Muscle of leg (tissue), 11 donors: Measurements from ENCODE around the gene CBR3. TPM values are rescaled to one million over a fixed set of nuclear protein-coding genes. Genes with fewer than 3 reads are reported as not detected.

Source experiments
- DNase-seq: peaks from one replicate; pipeline ENCODE4 v3.0.0; 2013
- H3K27ac ChIP-seq: one replicate; pipeline ENCODE4 v1.5.1; 2013; ENCODE audit warnings: mild to moderate bottlenecking, low read length, control low read depth
- H3K27me3 ChIP-seq: one replicate; pipeline ENCODE4 v1.6.1; 2013; ENCODE audit warnings: low read length; ENCODE audit not compliant: control insufficient read depth, insufficient read depth
- H3K36me3 ChIP-seq: one replicate; pipeline ENCODE4 v1.6.1; 2013; ENCODE audit warnings: low read length; ENCODE audit not compliant: control insufficient read depth, insufficient read depth
- H3K4me1 ChIP-seq: one replicate; pipeline ENCODE4 v1.6.1; 2013; ENCODE audit warnings: low read length; ENCODE audit not compliant: control insufficient read depth, insufficient read depth
- H3K4me3 ChIP-seq: one replicate; pipeline ENCODE4 v1.5.1; 2013; ENCODE audit warnings: low read length, control low read depth
- H3K9me3 ChIP-seq: replicated peaks from 2 replicates; pipeline ENCODE4 v1.6.1; 2013; ENCODE audit warnings: low read depth, low read length; ENCODE audit not compliant: control insufficient read depth
- WGBS: methylation state at CpG from one replicate; pipeline ENCODE4 v1.1.5; 2013; ENCODE audit warnings: missing lambda C conversion rate; ENCODE audit not compliant: insufficient coverage; 5-methylcytosine and 5-hydroxymethylcytosine counted together
- polyA plus RNA-seq, 8 donors: library from polyadenylated mRNA; unstranded; fragments of 120-200 nt; gene quantifications; one replicate each; pipeline versions ENCODE4 v1.2.1 to v1.2.3, GENCODE V29; 2013; ENCODE audit warnings: inconsistent platforms in 1 of 8, low replicate concordance in 1 of 8; ENCODE audit not compliant: insufficient read length in 8 of 8, insufficient read depth in 1 of 8
- total RNA-seq: library from RNA; stranded (reverse); fragments of 120-200 nt; gene quantifications from one replicate; pipeline ENCODE4 v1.2.4, GENCODE V29; 2013

Gene CBR3
- total and polyA plus RNA-seq, 9 donors, result 2.2 to 4.1 (median 3.3) TPM

DNA sequence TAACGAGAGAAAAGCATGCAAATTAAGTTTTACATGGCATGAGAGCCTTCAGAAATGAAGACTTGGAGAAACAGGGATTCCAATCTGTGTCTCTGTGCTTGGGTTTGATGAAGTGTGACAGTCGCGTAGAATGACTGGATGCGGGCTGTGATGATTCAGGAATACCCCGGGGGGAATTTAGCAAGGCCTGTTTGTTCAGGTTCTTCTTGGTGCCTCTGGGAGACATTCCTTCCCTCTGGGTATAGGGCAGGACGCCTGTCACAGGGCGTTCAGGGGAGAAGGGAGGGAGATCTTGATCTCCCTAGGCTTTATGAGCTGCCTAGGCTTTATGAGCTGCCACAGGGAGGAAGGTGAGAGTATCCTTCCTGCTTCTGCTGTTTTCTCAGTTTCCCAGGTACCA lies 58.3 kb downstream of the CBR3 start:
- WGBS, result 79% methylated on average over 5 of the region's 7 CpGs
- Histone ChIP-seq H3K4me1 (no peaks in the 10 kb centered on the region), H3K27ac (no peak overlapping the region), H3K4me3 (no peak overlapping the region), H3K36me3 (no peaks in the 10 kb centered on the region), H3K9me3 (no peaks in the 10 kb centered on the region), H3K27me3 (no peaks in the 10 kb centered on the region)
- DNase-seq, result no peak

DNA sequence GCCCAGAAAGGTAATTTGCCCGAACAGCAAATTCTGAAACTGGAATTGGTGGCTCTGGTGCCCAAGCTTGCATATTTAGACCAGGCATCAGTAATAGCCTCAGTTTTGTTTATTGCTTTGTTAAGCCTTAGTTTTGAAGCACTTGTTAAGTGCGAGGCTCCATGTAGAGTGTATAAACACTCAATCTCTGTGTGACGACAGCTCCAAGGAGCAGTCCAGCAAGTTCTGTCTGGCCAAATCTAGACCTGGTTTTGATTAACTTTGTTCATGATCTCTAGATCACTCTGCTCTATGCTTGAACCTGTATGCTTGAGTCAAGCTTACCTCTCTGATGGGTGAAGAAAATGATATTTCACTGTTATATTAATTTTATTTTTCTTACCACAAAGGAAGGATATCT lies 59.1 kb downstream of the CBR3 start:
- Histone ChIP-seq H3K4me3 (no peak overlapping the region), H3K4me1 (no peaks in the 10 kb centered on the region), H3K9me3 (no peaks in the 10 kb centered on the region), H3K27ac (no peak overlapping the region), H3K36me3 (no peaks in the 10 kb centered on the region), H3K27me3 (no peaks in the 10 kb centered on the region)
- 50% methylated on average over 3 of the region's 3 CpGs for WGBS
- DNase-seq, result no peak

DNA sequence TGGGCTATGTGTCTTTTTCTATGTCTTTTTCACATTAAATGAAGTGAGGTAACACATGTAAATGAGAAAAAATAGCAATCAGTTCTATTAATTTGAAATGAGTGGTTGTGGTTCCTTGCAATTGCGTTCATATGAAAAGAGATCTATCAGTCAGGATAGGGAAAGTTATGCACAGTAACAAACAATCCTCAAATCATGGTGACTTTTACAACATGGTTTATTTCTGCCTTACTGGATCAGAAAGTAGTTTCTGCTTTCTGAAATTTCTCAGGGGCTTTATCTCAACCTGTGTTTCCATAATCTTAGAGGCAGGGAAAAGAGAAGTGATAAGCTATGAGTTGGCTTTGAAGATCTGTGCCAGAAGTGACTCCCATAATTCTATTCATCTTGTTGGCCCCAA lies 60.7 kb downstream of the CBR3 start:
- no CpG with 5 or more reads among the region's 1 CpG for WGBS
- H3K4me1 ChIP-seq, result no peaks in the 10 kb centered on the region
- no peak for DNase-seq
- no peak overlapping the region for H3K4me3 ChIP-seq
- no peaks in the 10 kb centered on the region for H3K36me3 ChIP-seq
- no peak overlapping the region for H3K27ac ChIP-seq
- no peaks in the 10 kb centered on the region for H3K27me3 ChIP-seq
- no peaks in the 10 kb centered on the region for H3K9me3 ChIP-seq

Other genes starting within 250 kb of the CBR3 start
- gene SETD4, start 74.6 kb upstream of the CBR3 start, total RNA-seq, result 15.9 TPM
- gene SETD4, start 74.6 kb upstream of the CBR3 start, polyA plus RNA-seq, result 10 to 100 TPM; 14.0 to 20.1 (median 15.0) TPM
- gene CBR1, start 65.1 kb upstream of the CBR3 start, total RNA-seq, result 24.6 TPM
- gene CBR1, start 65.1 kb upstream of the CBR3 start, polyA plus RNA-seq, result 10 to 100 TPM; 10.9 to 27.6 (median 26.1) TPM
- gene DOP1B, start 21.7 kb downstream of the CBR3 start, total RNA-seq, result 4.2 TPM
- gene DOP1B, start 21.7 kb downstream of the CBR3 start, polyA plus RNA-seq, result 1 to 10 TPM; 5.2 to 8.9 (median 6.3) TPM
- gene MORC3, start 185.1 kb downstream of the CBR3 start, total RNA-seq, result 51.6 TPM
- 10 to 100 TPM; 34.7 to 46.0 (median 36.2) TPM for gene MORC3, start 185.1 kb downstream of the CBR3 start, polyA plus RNA-seq